BLaER1 (cell line): Measurements from ENCODE around the gene C1QTNF1.
"Not testable (repeated sequence)": the region's sequence is repeated elsewhere in the genome, so short reads cannot be mapped to it uniquely, and the experiment has no call there.

ENCODE experiments used
- H3K27ac ChIP-seq: shearing (Covaris generic); formaldehyde crosslinking; 2 replicates; pipeline ENCODE4 v1.8.1; 2022
- H3K27me3 ChIP-seq: shearing (Covaris generic); formaldehyde crosslinking; 2 replicates; pipeline ENCODE4 v1.8.1; 2022
- H3K36me3 ChIP-seq: shearing (Covaris generic); formaldehyde crosslinking; 2 replicates; pipeline ENCODE4 v1.8.1; 2022
- H3K4me1 ChIP-seq: shearing (Covaris generic); formaldehyde crosslinking; 2 replicates; pipeline ENCODE4 v1.8.1; 2022
- H3K4me2 ChIP-seq: shearing (Covaris generic); formaldehyde crosslinking; 2 replicates; pipeline ENCODE4 v1.8.1; 2022
- H3K4me3 ChIP-seq: shearing (Covaris generic); formaldehyde crosslinking; 2 replicates; pipeline ENCODE4 v1.8.1; 2022
- H3K9ac ChIP-seq: shearing (Covaris generic); formaldehyde crosslinking; 2 replicates; pipeline ENCODE4 v1.8.1; 2022
- H3K9me3 ChIP-seq: shearing (Covaris generic); formaldehyde crosslinking; 2 replicates; pipeline ENCODE4 v1.8.1; 2022
- H4K20me1 ChIP-seq: shearing (Covaris generic); formaldehyde crosslinking; 2 replicates; pipeline ENCODE4 v1.8.1; 2022
- Cebpa-rat ChIP-seq: shearing (Covaris generic); IDR thresholded peaks from 2 replicates; pipeline ENCODE4 v1.8.1; 2022

C1QTNF1 gene

GRCh38 chr17:79022507-79022991 is 1.4 kb upstream of the C1QTNF1 start:
- no peak overlapping the region for H3K9ac ChIP-seq
- H3K9me3 ChIP-seq, result no peaks in the 10 kb centered on the region
- H3K36me3 ChIP-seq, result no peaks in the 10 kb centered on the region
- peaks cover 38% of the 10 kb centered on the region for H3K27me3 ChIP-seq
- no peak overlapping the region for H3K4me2 ChIP-seq
- no peak overlapping the region for H3K27ac ChIP-seq
- peaks cover 41% of the 10 kb centered on the region for H3K4me1 ChIP-seq
- no peaks in the 10 kb centered on the region for H4K20me1 ChIP-seq
- no peak for TF ChIP-seq Cebpa-rat
- no peak overlapping the region for H3K4me3 ChIP-seq

GRCh38 chr17:79023180-79023705 is 726 bp upstream of the C1QTNF1 start:
- TF ChIP-seq Cebpa-rat, result no peak
- Histone ChIP-seq H3K4me1 (peaks cover 48% of the 10 kb centered on the region), H3K4me3 (no peak overlapping the region), H3K27me3 (peaks cover 38% of the 10 kb centered on the region), H3K9ac (no peak overlapping the region), H3K9me3 (no peaks in the 10 kb centered on the region), H3K27ac (no peak overlapping the region), H4K20me1 (no peaks in the 10 kb centered on the region), H3K4me2 (peak overlapping the region; percentile 99), H3K36me3 (no peaks in the 10 kb centered on the region)

GRCh38 chr17:79024901-79025737 is 1.1 kb downstream of the C1QTNF1 start:
- no peak overlapping the region for H3K27ac ChIP-seq
- H3K27me3 ChIP-seq, result peaks cover 38% of the 10 kb centered on the region
- no peaks in the 10 kb centered on the region for H3K9me3 ChIP-seq
- H3K9ac ChIP-seq, result peak overlapping the region; percentile 48
- H3K4me2 ChIP-seq, result peak overlapping the region; percentile 99
- no peaks in the 10 kb centered on the region for H4K20me1 ChIP-seq
- no peak for TF ChIP-seq Cebpa-rat
- H3K36me3 ChIP-seq, result no peaks in the 10 kb centered on the region
- peaks cover 67% of the 10 kb centered on the region for H3K4me1 ChIP-seq
- peak overlapping the region; percentile 69 for H3K4me3 ChIP-seq

GRCh38 chr17:79026376-79027273 is 2.7 kb downstream of the C1QTNF1 start:
- Histone ChIP-seq H3K27me3 (peaks cover 38% of the 10 kb centered on the region), H3K4me2 (peak overlapping the region; percentile 80), H3K27ac (no peak overlapping the region), H3K4me1 (peaks cover 71% of the 10 kb centered on the region), H3K9ac (no peak overlapping the region), H4K20me1 (no peaks in the 10 kb centered on the region), H3K4me3 (no peak overlapping the region), H3K36me3 (no peaks in the 10 kb centered on the region), H3K9me3 (no peaks in the 10 kb centered on the region)
- TF ChIP-seq Cebpa-rat, result no peak

- Histone ChIP-seq H3K4me1 (peaks cover 71% of the 10 kb centered on the region), H3K27ac (no peak overlapping the region), H3K4me3 (no peak overlapping the region), H3K4me2 (peak overlapping the region; percentile 80), H4K20me1 (no peaks in the 10 kb centered on the region), H3K9me3 (no peaks in the 10 kb centered on the region), H3K36me3 (no peaks in the 10 kb centered on the region), H3K27me3 (peaks cover 38% of the 10 kb centered on the region), H3K9ac (0 out of 2 replicates have a peak overlapping the region, but pooled peaks have one; percentile 50)
- TF ChIP-seq Cebpa-rat, result no peak
Measured at GRCh38 chr17:79027274-79027924, 3.4 kb downstream of the C1QTNF1 start.

GRCh38 chr17:79027925-79028491 is 4.0 kb downstream of the C1QTNF1 start:
- no peak for TF ChIP-seq Cebpa-rat
- Histone ChIP-seq H3K9me3 (no peaks in the 10 kb centered on the region), H3K4me2 (peak overlapping the region; percentile 80), H3K4me3 (no peak overlapping the region), H3K4me1 (peaks cover 71% of the 10 kb centered on the region), H3K27me3 (peaks cover 32% of the 10 kb centered on the region), H4K20me1 (no peaks in the 10 kb centered on the region), H3K36me3 (no peaks in the 10 kb centered on the region), H3K9ac (0 out of 2 replicates have a peak overlapping the region, but pooled peaks have one; percentile 50), H3K27ac (no peak overlapping the region)

- Histone ChIP-seq H3K4me2 (peak overlapping the region; percentile 80), H4K20me1 (no peaks in the 10 kb centered on the region), H3K4me3 (no peak overlapping the region), H3K9me3 (no peaks in the 10 kb centered on the region), H3K4me1 (peaks cover 69% of the 10 kb centered on the region), H3K27ac (no peak overlapping the region), H3K36me3 (no peaks in the 10 kb centered on the region), H3K9ac (no peak overlapping the region), H3K27me3 (peaks cover 26% of the 10 kb centered on the region)
- no peak for TF ChIP-seq Cebpa-rat
Measured at GRCh38 chr17:79028496-79029326, 4.7 kb downstream of the C1QTNF1 start.

- H3K4me2 ChIP-seq, result peak overlapping the region; percentile 55
- no peak overlapping the region for H3K4me3 ChIP-seq
- H3K4me1 ChIP-seq, result peaks cover 68% of the 10 kb centered on the region
- no peak overlapping the region for H3K27ac ChIP-seq
- no peaks in the 10 kb centered on the region for H3K9me3 ChIP-seq
- no peak overlapping the region for H3K9ac ChIP-seq
- no peak for TF ChIP-seq Cebpa-rat
- peaks cover 19% of the 10 kb centered on the region for H3K27me3 ChIP-seq
- H3K36me3 ChIP-seq, result no peaks in the 10 kb centered on the region
- H4K20me1 ChIP-seq, result no peaks in the 10 kb centered on the region
Measured at GRCh38 chr17:79029327-79030009, 5.5 kb downstream of the C1QTNF1 start.

- not testable (repeated sequence) for H3K27me3 ChIP-seq
Measured at GRCh38 chr17:79030636-79031035, 6.7 kb downstream of the C1QTNF1 start.

More at GRCh38 chr17:79030636-79031035, 6.7 kb downstream of the C1QTNF1 start:
- H3K9ac ChIP-seq, H3K27ac ChIP-seq, H4K20me1 ChIP-seq, H3K4me3 ChIP-seq, H3K4me2 ChIP-seq, H3K36me3 ChIP-seq, H3K9me3 ChIP-seq: not testable (repeated sequence)
- peaks cover 57% of the 10 kb centered on the region for H3K4me1 ChIP-seq
